ENCODE measurements around the gene CLDN34. TPM values are rescaled to one million over a fixed set of nuclear protein-coding genes. Genes with fewer than 3 reads are reported as not detected.

The CLDN34 gene
- total and polyA plus RNA-seq, 2 of the 13 experiments (the other 11 are each of a cell fraction or from before 2014, with no cell fraction given), result not detected

- TF ChIP-seq SIX1 (CRISPR knock-in tag; IDR thresholded peaks at IDR 0.05; ENCODE audit: borderline replicate concordance) (no peak), ZHX2 (IDR thresholded peaks at IDR 0.05; ENCODE audit: low read depth) (no peak), ZHX2 (CRISPR knock-in tag; IDR thresholded peaks at IDR 0.05; ENCODE audit: borderline replicate concordance) (no peak), ZBTB34 (CRISPR knock-in tag; IDR thresholded peaks at IDR 0.05) (no peak)
Observed at GRCh38 chrX:9983846-9984245, 16.7 kb downstream of the CLDN34 start (continued).

GRCh38 chrX:9988762-9989161 lies 21.6 kb downstream of the CLDN34 start:
- Histone ChIP-seq H3K9me3 (ENCODE audit: low read length) (no peaks in the 10 kb centered on the region), H3K9ac (ENCODE audit: insufficient read depth, low read depth, low read length) (no peak overlapping the region), H3K4me1 (ENCODE audit: insufficient read depth, low read length) (no peaks in the 10 kb centered on the region), H4K20me1 (ENCODE audit: insufficient read depth, low read length) (no peaks in the 10 kb centered on the region), H3K4me2 (ENCODE audit: low read depth, low read length) (no peak overlapping the region), H3K27me3 (ENCODE audit: control insufficient read depth in 1 of 2, insufficient read depth in 2 of 2, low read length in 2 of 2) (no peaks in the 10 kb centered on the region), H3K79me2 (ENCODE audit: insufficient read depth, low read length) (no peaks in the 10 kb centered on the region), H2AFZ (ENCODE audit: low read length) (no peak overlapping the region), H3K4me3 (replicated peaks in 1 of 3; ENCODE audit: insufficient read depth in 1 of 3, low read depth in 2 of 3, low read length in 3 of 3) (no peak overlapping the region), H3K27ac (ENCODE audit: extremely low read length, insufficient read depth, low read length) (no peak overlapping the region), H3K36me3 (replicated peaks in 1 of 2; ENCODE audit: control insufficient read depth in 1 of 2, insufficient read depth in 2 of 2, low read length in 2 of 2) (no peaks in the 10 kb centered on the region)
- intact Hi-C loops (cut with micrococcal nuclease; ENCODE audit: unreplicated experiment) (loop anchor here (10.0 kb wide), 1 partner anchor 114 kb away; no protein-coding TSS in a partner anchor), in situ Hi-C loops (cut with HindIII; ENCODE audit: extremely low pct_ligation_motif_present, low pct_unique_long_range_greater_than_20kb) (no loop called here)
- no TSS peak for BruUV-seq (replicated peaks)
- CTCF ChIA-PET (ENCODE audit: low intra/inter-chr PET ratio, low total read pairs), result interaction anchor here (1.2 to 6.4 kb wide), 2 partner anchors 130 to 133 kb away, joined by 5 to 195 read pairs; no protein-coding TSS in a partner anchor
- WGBS (ENCODE audit: low lambda C conversion rate), result 30% methylated on average over 1 of the region's 1 CpG
- POLR2A ChIA-PET, result no interaction called here
- FAIRE-seq (peak; percentile 66), ATAC-seq (no peak), DNase-seq (ENCODE audit: low spot score) (no peak)
- no peak for TF ChIP-seq E2F5 (CRISPR knock-in tag; conservative IDR thresholded peaks at IDR 0.05)
- TF ChIP-seq MIXL1 (CRISPR knock-in tag; IDR thresholded peaks at IDR 0.05), result no peak
- TF ChIP-seq RAD21 (CRISPR knock-in tag; IDR thresholded peaks at IDR 0.05), result 0 out of 2 replicates have a peak, but pooled peaks have one; percentile 21
- peak; percentile 48 for TF ChIP-seq CTCF (CRISPR knock-in tag; IDR thresholded peaks at IDR 0.05)
- TF ChIP-seq KMT2A (CRISPR knock-in tag; IDR thresholded peaks at IDR 0.05), result no peak
- TF ChIP-seq NR2F2 (IDR thresholded peaks at IDR 0.05; ENCODE audit: borderline replicate concordance, low read depth), result no peak
- peak; percentile 78 for TF ChIP-seq STAG1 (CRISPR knock-in tag; IDR thresholded peaks at IDR 0.05)
- TF ChIP-seq CEBPB (IDR thresholded peaks at IDR 0.05; ENCODE audit: borderline replicate concordance, low read depth, low read length), result no peak
- TF ChIP-seq ZNF180 (CRISPR knock-in tag; IDR thresholded peaks at IDR 0.05; ENCODE audit: borderline replicate concordance, low read depth), result no peak
- TF ChIP-seq HHEX (CRISPR knock-in tag; IDR thresholded peaks at IDR 0.05), result no peak
